HFFc6 (cell line): ENCODE measurements around the gene SIGLEC11. TPM values are rescaled to one million over a fixed set of nuclear protein-coding genes. Genes with fewer than 3 reads are reported as not detected.

Experiments used
- DNase-seq: peaks from one replicate; pipeline ENCODE4 v3.0.0-alpha.2; 2018
- H3K27ac Mint-ChIP-seq: 2 replicates; pipeline ENCODE4 v1.8.0; 2020; ENCODE audit warnings: mild to moderate bottlenecking, mixed read lengths
- H3K27me3 Mint-ChIP-seq: 2 replicates; pipeline ENCODE4 v1.8.0; 2021; ENCODE audit warnings: mild to moderate bottlenecking, moderate library complexity, mixed read lengths; ENCODE audit not compliant: insufficient read depth
- H3K36me3 Mint-ChIP-seq: 2 replicates; pipeline ENCODE4 v1.8.0; 2021; ENCODE audit warnings: low read depth, mixed read lengths
- H3K4me1 Mint-ChIP-seq: 2 replicates; pipeline ENCODE4 v1.8.0; 2020; ENCODE audit warnings: low read depth, mixed read lengths
- H3K4me3 Mint-ChIP-seq: 2 replicates; pipeline ENCODE4 v1.8.0; 2020; ENCODE audit warnings: mild to moderate bottlenecking, moderate library complexity, mixed read lengths
- H3K9me3 Mint-ChIP-seq: 2 replicates; pipeline ENCODE4 v1.8.0; 2020; ENCODE audit warnings: mild to moderate bottlenecking, mixed read lengths
- total RNA-seq, 6 experiments: library from RNA; stranded (reverse); fragmentation: NEBNext Ultra II Directional; extraction: Animal tissue kit (Norgen Biotek cat#: 25700); gene quantifications; 2 replicates in 1 of 6; 3 replicates in 5 of 6; pipeline ENCODE4 v1.2.3, GENCODE V29; 2021
- TF ChIP-seq, protein P1 (sequence below): fragments of 200-600 bp; sonication (generic); IDR thresholded peaks from 2 replicates; pipeline ENCODE4 v1.5.0; 2021; ENCODE audit warnings: antibody characterized with exemption, mild to moderate bottlenecking

Gene SIGLEC11
- total RNA-seq, 6 experiments from 2014 or later, result not detected

DNA sequence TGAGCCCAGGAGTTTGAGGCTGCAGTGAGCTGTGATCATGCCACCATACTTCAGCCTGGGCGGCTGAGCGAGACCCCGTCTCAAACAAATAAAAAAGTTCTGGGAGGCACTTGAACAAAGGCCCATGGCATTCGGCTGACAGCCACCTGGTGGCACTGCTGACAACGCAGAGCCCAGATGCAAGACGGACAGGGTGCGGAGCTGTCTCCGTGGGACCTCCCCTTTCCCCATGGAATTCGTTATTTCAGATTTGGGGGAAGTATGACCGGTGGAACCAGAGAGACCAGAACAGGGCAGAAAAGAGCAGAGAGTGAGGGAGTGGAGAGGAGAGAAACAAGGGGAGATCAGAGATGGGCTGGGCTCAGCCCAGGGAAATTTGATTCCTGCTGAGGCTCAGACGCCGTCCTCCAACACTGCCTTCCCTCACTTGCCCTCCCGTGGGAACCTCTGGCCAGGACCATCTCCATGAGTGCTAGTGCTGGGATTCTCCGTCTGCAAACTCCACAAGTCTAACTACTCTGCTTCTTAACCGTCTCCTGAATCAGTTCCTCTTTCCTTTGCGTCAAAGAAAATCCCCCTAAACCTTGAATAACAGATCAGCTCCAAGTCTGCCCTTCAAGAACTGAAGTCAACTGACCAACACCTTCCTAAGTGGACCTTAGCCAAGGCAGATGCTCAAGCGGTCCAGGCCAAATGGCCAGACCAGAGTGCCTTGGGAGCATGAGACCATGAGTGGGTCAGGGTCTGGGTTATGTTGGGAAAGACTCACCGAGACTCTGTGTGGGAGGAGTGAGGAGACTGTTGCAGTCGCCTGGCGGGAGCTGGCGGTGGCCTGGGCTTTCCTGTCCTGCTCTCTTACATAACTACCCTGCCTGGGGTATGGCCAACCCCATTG, 43.9 kb downstream of the SIGLEC11 start:
- TF ChIP-seq, protein P1, sequence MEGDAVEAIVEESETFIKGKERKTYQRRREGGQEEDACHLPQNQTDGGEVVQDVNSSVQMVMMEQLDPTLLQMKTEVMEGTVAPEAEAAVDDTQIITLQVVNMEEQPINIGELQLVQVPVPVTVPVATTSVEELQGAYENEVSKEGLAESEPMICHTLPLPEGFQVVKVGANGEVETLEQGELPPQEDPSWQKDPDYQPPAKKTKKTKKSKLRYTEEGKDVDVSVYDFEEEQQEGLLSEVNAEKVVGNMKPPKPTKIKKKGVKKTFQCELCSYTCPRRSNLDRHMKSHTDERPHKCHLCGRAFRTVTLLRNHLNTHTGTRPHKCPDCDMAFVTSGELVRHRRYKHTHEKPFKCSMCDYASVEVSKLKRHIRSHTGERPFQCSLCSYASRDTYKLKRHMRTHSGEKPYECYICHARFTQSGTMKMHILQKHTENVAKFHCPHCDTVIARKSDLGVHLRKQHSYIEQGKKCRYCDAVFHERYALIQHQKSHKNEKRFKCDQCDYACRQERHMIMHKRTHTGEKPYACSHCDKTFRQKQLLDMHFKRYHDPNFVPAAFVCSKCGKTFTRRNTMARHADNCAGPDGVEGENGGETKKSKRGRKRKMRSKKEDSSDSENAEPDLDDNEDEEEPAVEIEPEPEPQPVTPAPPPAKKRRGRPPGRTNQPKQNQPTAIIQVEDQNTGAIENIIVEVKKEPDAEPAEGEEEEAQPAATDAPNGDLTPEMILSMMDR, result peak; percentile 43
- no peak overlapping the region for H3K27ac Mint-ChIP-seq
- no peak overlapping the region for H3K4me3 Mint-ChIP-seq
- H3K27me3 Mint-ChIP-seq, result peaks cover 2% of the 10 kb centered on the region; the same call in 1 of the 2 replicates
- peaks cover 35% of the 10 kb centered on the region for H3K36me3 Mint-ChIP-seq
- peaks cover 6% of the 10 kb centered on the region for H3K4me1 Mint-ChIP-seq
- H3K9me3 Mint-ChIP-seq, result no peaks in the 10 kb centered on the region; the same call in 1 of the 2 replicates
- DNase-seq, result no peak

DNA sequence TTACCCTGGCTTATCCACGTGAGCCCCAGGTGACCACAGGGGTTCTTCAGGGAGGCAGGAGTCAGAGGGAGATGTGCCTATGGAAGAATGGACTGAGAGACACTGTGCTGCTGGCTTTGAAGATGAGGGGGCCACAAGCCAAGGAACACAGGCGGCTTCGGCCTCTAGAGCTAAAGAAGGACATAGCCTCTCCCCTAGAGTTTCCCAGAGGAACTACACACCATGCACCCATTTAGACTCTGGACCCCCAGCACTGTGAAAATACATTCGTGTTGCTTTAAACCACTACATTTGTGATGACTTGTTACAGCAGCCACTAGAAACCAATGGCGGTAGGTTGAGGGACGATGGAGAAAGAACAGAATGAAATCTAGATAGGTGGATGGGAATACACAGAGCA, 45.7 kb downstream of the SIGLEC11 start:
- peaks cover 2% of the 10 kb centered on the region for H3K27me3 Mint-ChIP-seq
- no peaks in the 10 kb centered on the region; the same call in 1 of the 2 replicates for H3K9me3 Mint-ChIP-seq
- H3K4me3 Mint-ChIP-seq, result no peak overlapping the region
- H3K4me1 Mint-ChIP-seq, result no peaks in the 10 kb centered on the region
- H3K27ac Mint-ChIP-seq, result no peak overlapping the region
- DNase-seq, result no peak
- peaks cover 39% of the 10 kb centered on the region for H3K36me3 Mint-ChIP-seq
- TF ChIP-seq, protein P1, result peak; percentile 58

DNA sequence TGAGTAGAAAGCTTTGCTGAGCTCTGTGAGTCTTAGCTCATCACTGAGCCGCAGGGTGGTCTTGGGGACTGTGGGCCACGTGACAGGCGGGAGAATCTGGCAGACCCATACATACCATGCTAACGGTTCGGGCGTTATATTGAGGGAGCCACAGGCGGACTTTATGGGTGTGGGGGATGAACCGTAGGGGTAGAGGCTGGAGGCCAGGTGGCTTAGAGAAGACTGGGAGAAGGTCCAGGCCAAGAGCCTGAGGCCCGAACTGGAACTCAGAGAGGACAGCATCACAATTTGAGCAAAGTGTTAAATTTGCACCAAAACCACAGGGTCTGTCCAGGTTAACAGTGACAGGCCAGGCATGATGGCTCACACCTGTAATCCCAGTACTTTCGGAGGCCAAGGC, 47.3 kb downstream of the SIGLEC11 start:
- Mint-ChIP-seq H3K4me1 (no peaks in the 10 kb centered on the region), H3K36me3 (peaks cover 51% of the 10 kb centered on the region), H3K27ac (no peak overlapping the region), H3K4me3 (no peak overlapping the region), H3K27me3 (peaks cover 2% of the 10 kb centered on the region), H3K9me3 (no peaks in the 10 kb centered on the region; the same call in 1 of the 2 replicates)
- TF ChIP-seq, protein P1, result no peak
- no peak for DNase-seq

DNA sequence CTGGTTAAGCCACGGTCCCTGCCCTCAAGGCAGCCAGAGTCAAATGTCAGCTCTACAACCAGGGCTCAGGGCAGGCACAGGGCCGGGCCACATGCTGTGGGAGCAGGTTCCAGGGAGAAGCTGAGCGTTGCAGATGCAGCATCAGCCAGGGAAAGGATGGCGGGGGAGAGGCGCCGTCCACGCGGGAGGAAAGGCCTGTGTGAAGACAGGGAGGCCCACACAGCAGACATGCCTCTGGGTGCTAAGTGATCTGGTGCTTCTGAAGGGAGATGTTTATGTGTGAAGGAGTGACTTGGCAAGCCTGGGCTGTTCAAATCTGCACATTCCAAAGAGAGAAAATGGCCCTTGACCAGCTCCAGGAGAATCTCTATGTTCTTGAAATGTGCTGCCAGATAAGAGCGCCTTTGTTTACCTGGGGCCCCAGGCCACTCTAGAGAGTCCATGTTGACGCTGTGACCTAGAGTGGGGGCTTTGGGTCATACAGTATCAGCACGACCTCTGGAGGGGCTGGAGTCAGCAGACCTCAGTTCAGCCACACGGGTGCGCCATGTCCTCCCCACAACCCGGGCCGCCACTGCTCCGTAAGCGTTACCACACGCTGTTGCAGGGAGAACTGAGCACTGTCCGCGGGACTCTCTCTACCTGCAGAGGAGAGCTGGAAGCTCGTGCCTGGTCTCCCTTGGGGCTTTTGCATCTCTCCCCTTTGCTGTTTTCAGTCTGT, 47.8 kb downstream of the SIGLEC11 start:
- Mint-ChIP-seq H3K36me3 (peaks cover 56% of the 10 kb centered on the region), H3K4me1 (no peaks in the 10 kb centered on the region), H3K27ac (no peak overlapping the region), H3K4me3 (no peak overlapping the region), H3K27me3 (peaks cover 2% of the 10 kb centered on the region), H3K9me3 (no peaks in the 10 kb centered on the region; the same call in 1 of the 2 replicates)
- TF ChIP-seq, protein P1, result no peak
- no peak for DNase-seq

DNA sequence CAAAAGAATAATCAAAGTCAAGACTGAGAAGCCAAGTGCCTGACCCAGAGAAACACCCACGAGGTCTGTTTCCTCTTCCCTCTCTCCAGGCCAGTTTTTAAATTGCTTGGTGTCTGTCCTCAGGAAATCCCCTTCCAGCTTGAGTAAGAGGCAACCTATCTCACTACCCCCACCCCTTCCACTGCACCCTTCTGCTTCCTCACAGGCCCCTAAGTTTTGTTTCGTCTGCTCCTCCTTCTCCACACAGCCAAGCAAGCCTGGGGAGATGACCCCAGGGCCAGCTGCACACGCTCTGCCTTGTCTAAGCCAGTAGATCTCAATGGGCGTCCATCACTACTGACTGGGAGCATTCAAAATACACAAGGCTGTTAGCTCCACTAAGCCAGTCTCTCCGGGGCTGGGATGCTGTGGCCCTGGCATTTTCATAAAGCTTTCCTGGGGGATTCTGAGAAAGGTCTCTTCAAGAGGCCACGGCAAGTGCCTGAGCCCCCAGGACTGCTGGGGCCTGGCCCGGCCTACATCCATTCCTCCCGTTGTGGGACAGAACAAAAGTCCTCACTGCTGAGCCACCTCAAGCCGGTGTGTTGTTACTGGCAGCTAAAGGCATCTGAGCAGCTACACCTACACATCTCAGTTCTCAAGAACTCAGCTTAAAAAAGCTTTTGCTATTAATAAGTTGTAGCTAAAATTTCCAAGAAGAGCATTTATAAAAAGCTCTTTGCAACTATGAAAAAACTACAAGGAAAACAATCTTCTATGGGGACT, 49.4 kb downstream of the SIGLEC11 start:
- H3K4me3 Mint-ChIP-seq, result no peak overlapping the region
- DNase-seq, result no peak
- H3K27ac Mint-ChIP-seq, result peak overlapping the region; percentile 31; the same call in 1 of the 2 replicates
- H3K36me3 Mint-ChIP-seq, result peaks cover 58% of the 10 kb centered on the region
- TF ChIP-seq, protein P1, result no peak
- H3K27me3 Mint-ChIP-seq, result peaks cover 4% of the 10 kb centered on the region
- no peaks in the 10 kb centered on the region for H3K4me1 Mint-ChIP-seq
- H3K9me3 Mint-ChIP-seq, result no peaks in the 10 kb centered on the region
